ENCODE measurements around the gene DENND1A.

DNA sequence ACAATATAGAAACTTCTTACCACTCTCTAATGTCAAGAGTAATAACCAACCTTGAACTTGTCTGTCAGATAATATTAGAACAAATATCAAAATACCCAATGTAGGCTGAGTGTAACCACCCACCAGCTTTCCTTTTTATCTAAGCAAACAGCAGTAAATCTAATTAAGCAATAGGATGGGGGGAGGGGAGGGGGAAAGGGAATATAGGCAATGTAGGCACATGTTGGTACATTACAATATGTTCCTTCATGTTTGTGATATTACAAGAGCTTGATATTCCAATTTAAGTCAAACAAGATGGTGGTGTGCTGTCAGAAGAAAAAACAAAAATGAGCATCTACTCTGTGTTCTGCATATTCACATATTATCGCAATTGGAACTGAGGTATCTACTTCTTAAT is 158.2 kb downstream of the DENND1A start:
- no peak for TF ChIP-seq SP1 (IDR thresholded peaks at IDR 0.05)
- TF ChIP-seq ELF4 (IDR thresholded peaks at IDR 0.05), result no peak
- TF ChIP-seq ZNF384 (IDR thresholded peaks at IDR 0.05), result no peak
- no peak for TF ChIP-seq FOXA1 (IDR thresholded peaks at IDR 0.05)
- TF ChIP-seq BHLHE40 (IDR thresholded peaks at IDR 0.05; ENCODE audit: borderline replicate concordance), result no peak
- TF ChIP-seq L3MBTL2 (conservative IDR thresholded peaks at IDR 0.05), result no peak
- TF ChIP-seq TARDBP (IDR thresholded peaks at IDR 0.05), result no peak
- no peak for TF ChIP-seq HDGF (IDR thresholded peaks at IDR 0.05; ENCODE audit: borderline replicate concordance)
- no peak for TF ChIP-seq FOXM1 (IDR thresholded peaks at IDR 0.05; ENCODE audit: borderline replicate concordance)
- no peak for TF ChIP-seq PKNOX1 (IDR thresholded peaks at IDR 0.05)
- no peak for TF ChIP-seq ARNT (IDR thresholded peaks at IDR 0.05)

Data from HEK293T (cell line).